HEK293 (cell line): ENCODE data around the gene PITX1.

ENCODE experiments used
- CTCF ChIA-PET: fragments of 350-600 bp; formaldehyde crosslinking; extraction: SDS; loops from one replicate; lab custom pipeline; 2021; ENCODE audit warnings: antibody characterized with exemption; lab: Yijun Ruan, JAX
- POLR2A ChIA-PET: fragments of 300-600 bp; formaldehyde crosslinking; extraction: SDS; loops from one replicate; lab custom pipeline; 2020; ENCODE audit warnings: antibody characterized with exemption, inconsistent platforms; lab: Yijun Ruan, JAX
- H3K27ac ChIP-seq: fragments of 200-500 bp; sonication (Bioruptor generic); 2 replicates; pipeline ENCODE4 v1.5.1; 2014; ENCODE audit warnings: low read depth, low read length, control low read depth, inconsistent platforms; ENCODE audit errors: extremely low read depth
- H3K36me3 ChIP-seq, 2 experiments: fragments of 200-500 bp in 1 of 2; sonication (Bioruptor generic) in 1 of 2; 1 replicate in 1 of 2; 2 replicates in 1 of 2; pipeline ENCODE4 v1.5.1; 2014 to 2017; ENCODE audit warnings: inconsistent platforms in 2 of 2, low read length in 2 of 2; ENCODE audit not compliant: control insufficient read depth in 2 of 2, insufficient read depth in 1 of 2
- H3K4me1 ChIP-seq: fragments of 200-500 bp; sonication (Bioruptor generic); 2 replicates; pipeline ENCODE4 v1.5.1; 2014; ENCODE audit warnings: mild to moderate bottlenecking, low read length, inconsistent platforms; ENCODE audit not compliant: control insufficient read depth, insufficient read depth
- H3K4me3 ChIP-seq: 2 replicates; pipeline ENCODE4 v1.5.1; 2011; ENCODE audit warnings: low read depth, mild to moderate bottlenecking, control low read depth, low read length, moderate library complexity
- H3K9me3 ChIP-seq: fragments of 200-500 bp; sonication (Bioruptor generic); 2 replicates; pipeline ENCODE4 v1.5.1; 2014; ENCODE audit warnings: low read depth, low read length, inconsistent platforms; ENCODE audit not compliant: control insufficient read depth, insufficient read depth
- BCL11A ChIP-seq: fragments of 450-650 bp; formaldehyde crosslinking; IDR thresholded peaks from 2 replicates; pipeline ENCODE4 v1.5.1; 2016; ENCODE audit warnings: low read depth, missing biosample characterization, missing genetic modification characterization
- HOXD13 ChIP-seq: sonication (generic); formaldehyde crosslinking; IDR thresholded peaks from 2 replicates; pipeline ENCODE4 v1.8.0; 2022; ENCODE audit warnings: missing genetic modification reagents, borderline replicate concordance
- KLF1 ChIP-seq: fragments of 450-650 bp; formaldehyde crosslinking; IDR thresholded peaks from 2 replicates; pipeline ENCODE4 v1.5.1; 2016; ENCODE audit warnings: missing biosample characterization, missing genetic modification characterization
- SETDB1 ChIP-seq: IDR thresholded peaks from one replicate; pipeline ENCODE4 v1.6.1; 2017; ENCODE audit warnings: mild to moderate bottlenecking, low read length, moderate library complexity, mixed read lengths; ENCODE audit not compliant: insufficient read length
- TCF7L2 ChIP-seq: IDR thresholded peaks from 2 replicates; pipeline ENCODE4 v1.6.1; 2011; ENCODE audit warnings: low read depth, mild to moderate bottlenecking, inconsistent platforms, low read length, moderate library complexity, borderline replicate concordance
- ZBTB10 ChIP-seq: fragments of 450-650 bp; formaldehyde crosslinking; IDR thresholded peaks from 2 replicates; pipeline ENCODE4 v1.5.1; 2016; ENCODE audit warnings: missing biosample characterization, missing genetic modification characterization
- ZBTB26 ChIP-seq: fragments of 450-650 bp; formaldehyde crosslinking; optimal IDR thresholded peaks from 2 replicates; pipeline ENCODE3; 2016; ENCODE audit warnings: missing biosample characterization, mild to moderate bottlenecking, missing genetic modification characterization
- ZFP3 ChIP-seq: fragments of 450-650 bp; formaldehyde crosslinking; IDR thresholded peaks from 2 replicates; pipeline ENCODE4 v1.5.1; 2016; ENCODE audit warnings: low read depth, missing biosample characterization, missing genetic modification characterization
- ZFP37 ChIP-seq: fragments of 450-650 bp; formaldehyde crosslinking; IDR thresholded peaks from 2 replicates; pipeline ENCODE4 v1.5.1; 2016; ENCODE audit warnings: missing biosample characterization, missing genetic modification characterization
- ZNF133 ChIP-seq: fragments of 450-650 bp; formaldehyde crosslinking; IDR thresholded peaks from 2 replicates; pipeline ENCODE4 v1.5.1; 2016; ENCODE audit warnings: missing biosample characterization, missing genetic modification characterization
- ZNF24 ChIP-seq: fragments of 450-650 bp; formaldehyde crosslinking; IDR thresholded peaks from 2 replicates; pipeline ENCODE4 v1.5.1; 2016; ENCODE audit warnings: missing biosample characterization, missing genetic modification characterization
- ZNF311 ChIP-seq: fragments of 450-650 bp; formaldehyde crosslinking; IDR thresholded peaks from 2 replicates; pipeline ENCODE4 v1.5.1; 2017; ENCODE audit warnings: missing biosample characterization, missing genetic modification characterization, borderline replicate concordance
- ZNF335 ChIP-seq: fragments of 450-650 bp; formaldehyde crosslinking; conservative IDR thresholded peaks from 2 replicates; pipeline ENCODE4 v1.5.1; 2016; ENCODE audit warnings: missing biosample characterization, missing genetic modification characterization
- ZNF350 ChIP-seq: fragments of 450-650 bp; formaldehyde crosslinking; IDR thresholded peaks from 2 replicates; pipeline ENCODE4 v1.5.0; 2017; ENCODE audit warnings: missing biosample characterization, mild to moderate bottlenecking, missing genetic modification characterization
- ZNF354C ChIP-seq: fragments of 450-650 bp; formaldehyde crosslinking; IDR thresholded peaks from 2 replicates; pipeline ENCODE4 v1.5.1; 2016; ENCODE audit warnings: missing biosample characterization, missing genetic modification characterization, low read depth, borderline replicate concordance
- ZNF426 ChIP-seq: fragments of 450-650 bp; formaldehyde crosslinking; IDR thresholded peaks from 2 replicates; pipeline ENCODE4 v1.5.1; 2017; ENCODE audit warnings: missing biosample characterization, missing genetic modification characterization, mild to moderate bottlenecking, inconsistent platforms, moderate library complexity
- ZNF449 ChIP-seq: fragments of 450-650 bp; formaldehyde crosslinking; IDR thresholded peaks from 2 replicates; pipeline ENCODE4 v1.5.1; 2017; ENCODE audit warnings: missing biosample characterization, mild to moderate bottlenecking, missing genetic modification characterization, moderate library complexity
- ZNF510 ChIP-seq: fragments of 450-650 bp; formaldehyde crosslinking; IDR thresholded peaks from 2 replicates; pipeline ENCODE4 v1.5.1; 2018; ENCODE audit warnings: mild to moderate bottlenecking, missing genetic modification characterization, missing biosample characterization; ENCODE audit not compliant: insufficient replicate concordance
- ZNF513 ChIP-seq: fragments of 450-650 bp; IDR thresholded peaks from 2 replicates; pipeline ENCODE4 v1.5.1; 2018; ENCODE audit warnings: missing biosample characterization, missing genetic modification characterization
- ZNF558 ChIP-seq: fragments of 450-650 bp; formaldehyde crosslinking; IDR thresholded peaks from 2 replicates; pipeline ENCODE4 v1.5.1; 2016; ENCODE audit warnings: missing biosample characterization, missing genetic modification characterization
- ZNF629 ChIP-seq: fragments of 450-650 bp; formaldehyde crosslinking; IDR thresholded peaks from 2 replicates; pipeline ENCODE4 v1.5.1; 2017; ENCODE audit warnings: missing biosample characterization, missing genetic modification characterization
- ZNF645 ChIP-seq: fragments of 450-650 bp; formaldehyde crosslinking; IDR thresholded peaks from 2 replicates; pipeline ENCODE4; 2016; ENCODE audit warnings: missing biosample characterization, missing genetic modification characterization
- ZNF677 ChIP-seq: fragments of 450-650 bp; IDR thresholded peaks from 2 replicates; pipeline ENCODE4 v1.5.0; 2018; ENCODE audit warnings: missing biosample characterization, mild to moderate bottlenecking, missing genetic modification characterization, moderate library complexity
- ZNF701 ChIP-seq: fragments of 450-650 bp; formaldehyde crosslinking; IDR thresholded peaks from 2 replicates; pipeline ENCODE4 v1.5.1; 2016; ENCODE audit warnings: missing biosample characterization, missing genetic modification characterization
- ZNF704 ChIP-seq: fragments of 450-650 bp; formaldehyde crosslinking; IDR thresholded peaks from 2 replicates; pipeline ENCODE4 v1.5.1; 2016; ENCODE audit warnings: missing biosample characterization, missing genetic modification characterization
- ZNF777 ChIP-seq: fragments of 450-650 bp; formaldehyde crosslinking; IDR thresholded peaks from 2 replicates; pipeline ENCODE4 v1.5.1; 2017; ENCODE audit warnings: missing biosample characterization, missing genetic modification characterization, borderline replicate concordance
- ZXDB ChIP-seq: fragments of 450-650 bp; formaldehyde crosslinking; IDR thresholded peaks from 2 replicates; pipeline ENCODE4 v1.5.1; 2016; ENCODE audit warnings: missing biosample characterization, missing genetic modification characterization

The PITX1 gene

GRCh38 chr5:134982230-134982629, 51.8 kb downstream of the PITX1 start (continued):
- TF ChIP-seq ZBTB10: no peak
- no peak for TF ChIP-seq ZNF426 (tag by site-specific recombination)
- no peak for TF ChIP-seq ZNF629 (tag by site-specific recombination)
- no peak for TF ChIP-seq ZBTB26 (tag by site-specific recombination)
- TF ChIP-seq ZNF449 (tag by site-specific recombination): no peak
- no peak for TF ChIP-seq ZNF645 (tag by site-specific recombination)
- no peak for TF ChIP-seq ZNF335 (tag by site-specific recombination)
- TF ChIP-seq SETDB1: peak; percentile 85
- no peak for TF ChIP-seq ZNF24 (tag by site-specific recombination)
- TF ChIP-seq ZNF777 (tag by site-specific recombination): no peak
- no peak for TF ChIP-seq KLF1 (tag by site-specific recombination)
- TF ChIP-seq ZNF133 (tag by site-specific recombination): no peak
- peak; percentile 9 for TF ChIP-seq ZNF510 (tag by site-specific recombination)
- TF ChIP-seq ZXDB (tag by site-specific recombination): no peak
- no peak for TF ChIP-seq ZNF350 (tag by site-specific recombination)
- no peak for TF ChIP-seq ZNF704 (tag by site-specific recombination)
- TF ChIP-seq ZNF558 (tag by site-specific recombination): peak; percentile 99
- TF ChIP-seq ZFP37 (tag by site-specific recombination): no peak
- no peak for TF ChIP-seq ZNF311
- TF ChIP-seq TCF7L2: no peak

- Histone ChIP-seq H3K4me1 (no peaks in the 10 kb centered on the region), H3K36me3 (no peaks in the 10 kb centered on the region), H3K27ac (no peak overlapping the region), H3K4me3 (no peak overlapping the region), H3K9me3 (no peaks in the 10 kb centered on the region)
- POLR2A ChIA-PET: no interaction called here
- CTCF ChIA-PET: no interaction called here
- no peak for TF ChIP-seq ZFP3 (tag by site-specific recombination)
- no peak for TF ChIP-seq ZNF677 (tag by site-specific recombination)
- TF ChIP-seq BCL11A (tag by site-specific recombination): no peak
- TF ChIP-seq ZNF701: no peak
- TF ChIP-seq ZNF354C (tag by site-specific recombination): no peak
- no peak for TF ChIP-seq HOXD13 (CRISPR knock-in tag)
- no peak for TF ChIP-seq ZNF513
Measured at GRCh38 chr5:134979416-134979815, 54.6 kb downstream of the PITX1 start.
